ENCODE results near the gene LGALSL. TPM values are rescaled to one million over a fixed set of nuclear protein-coding genes. Genes with fewer than 3 reads are reported as not detected.

LGALSL gene
- total and polyA plus RNA-seq, 4 experiments from 2014 or later = 0.26 to 0.63 (median 0.29) TPM; not detected in 1

DNA sequence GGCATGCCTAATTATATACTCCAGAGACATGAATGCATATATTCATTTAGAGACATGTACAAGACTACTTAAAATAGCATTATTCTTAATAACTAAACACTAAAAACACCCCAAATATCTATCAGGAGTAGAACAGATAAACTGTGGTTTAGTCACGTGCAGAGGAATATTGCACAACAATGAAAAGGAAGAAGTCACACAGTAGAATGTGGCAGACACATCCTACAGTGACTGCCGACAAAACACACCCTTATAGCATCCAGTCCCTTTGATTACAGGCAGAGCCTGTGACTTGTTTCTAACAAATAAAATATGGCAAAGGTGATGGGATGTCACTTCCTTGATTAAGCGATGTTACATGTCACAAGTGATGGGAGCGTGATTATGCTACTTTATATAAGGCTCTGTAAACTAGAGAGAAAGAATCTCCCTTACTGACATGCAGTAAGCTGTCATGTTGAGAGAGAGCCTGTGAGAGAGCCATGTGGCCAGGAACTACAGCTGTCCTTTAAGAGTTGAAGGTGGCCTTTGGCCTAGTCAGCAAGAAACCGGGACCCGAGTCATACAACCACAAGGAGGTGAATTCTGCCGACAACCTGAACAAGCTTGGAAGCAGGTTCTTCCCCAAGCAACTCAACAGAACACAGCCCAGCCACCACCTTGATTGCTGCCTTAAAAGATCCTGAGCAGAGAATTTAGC is 39.1 kb upstream of the LGALSL start:
- POLR2A ChIA-PET (ENCODE audit: partially characterized antibody) = no interaction called here
- no peak overlapping the region for H3K4me3 Mint-ChIP-seq
- H3K9me3 Mint-ChIP-seq = no peaks in the 10 kb centered on the region

GRCh38 chr2:64417624-64418023 is 36.3 kb upstream of the LGALSL start:
- H3K4me1 ChIP-seq (ENCODE audit: insufficient read depth, low read length) = no peaks in the 10 kb centered on the region
- no peak overlapping the region for H3K27ac Mint-ChIP-seq
- no peak overlapping the region for H3K4me3 Mint-ChIP-seq
- POLR2A ChIA-PET (ENCODE audit: partially characterized antibody) = no interaction called here
- H3K27ac ChIP-seq (ENCODE audit: low read depth, low read length) = no peak overlapping the region
- no peaks in the 10 kb centered on the region for H3K36me3 ChIP-seq (ENCODE audit: insufficient read depth, low read length)
- no peaks in the 10 kb centered on the region for H3K36me3 Mint-ChIP-seq
- intact Hi-C loops (cut with micrococcal nuclease) = no loop called here
- no peaks in the 10 kb centered on the region for H3K27me3 Mint-ChIP-seq
- CTCF ChIA-PET (ENCODE audit: partially characterized antibody) = no interaction called here
- DNase-seq = no peak
- no peaks in the 10 kb centered on the region for H3K27me3 ChIP-seq (ENCODE audit: insufficient read depth, low read length)
- no peaks in the 10 kb centered on the region for H3K4me1 Mint-ChIP-seq
- H3K4me3 ChIP-seq (ENCODE audit: low read length in 2 of 2) = no peak overlapping the region
- H3K9me3 Mint-ChIP-seq = no peaks in the 10 kb centered on the region
- no peaks in the 10 kb centered on the region for H3K9me3 ChIP-seq (ENCODE audit: control insufficient read depth in 1 of 2, low read length in 2 of 2)

More for the DNA sequence above, 39.1 kb upstream of the LGALSL start:
- H3K36me3 ChIP-seq (ENCODE audit: insufficient read depth, low read length) = no peaks in the 10 kb centered on the region
- H3K27ac ChIP-seq (ENCODE audit: low read depth, low read length) = no peak overlapping the region
- DNase-seq = no peak
- Mint-ChIP-seq H3K36me3 (no peaks in the 10 kb centered on the region), H3K27me3 (no peaks in the 10 kb centered on the region), H3K27ac (no peak overlapping the region), H3K4me1 (no peaks in the 10 kb centered on the region)
- H3K9me3 ChIP-seq (ENCODE audit: control insufficient read depth in 1 of 2, low read length in 2 of 2) = no peaks in the 10 kb centered on the region
- CTCF ChIA-PET (ENCODE audit: partially characterized antibody) = interaction anchor here (0.6 to 1.7 kb wide), 2 partner anchors 73 to 463 kb away, joined by 3 read pairs; no protein-coding TSS in a partner anchor
- H3K4me1 ChIP-seq (ENCODE audit: insufficient read depth, low read length) = no peaks in the 10 kb centered on the region
- intact Hi-C loops (cut with micrococcal nuclease) = no loop called here
- H3K4me3 ChIP-seq (ENCODE audit: low read length in 2 of 2) = no peak overlapping the region
- no peaks in the 10 kb centered on the region for H3K27me3 ChIP-seq (ENCODE audit: insufficient read depth, low read length)

GRCh38 chr2:64419596-64420165 is 34.3 kb upstream of the LGALSL start:
- H3K27me3 Mint-ChIP-seq = no peaks in the 10 kb centered on the region
- H3K4me3 Mint-ChIP-seq = no peak overlapping the region
- H3K9me3 ChIP-seq (ENCODE audit: control insufficient read depth in 1 of 2, low read length in 2 of 2) = no peaks in the 10 kb centered on the region
- H3K27ac Mint-ChIP-seq = no peak overlapping the region
- H3K4me1 ChIP-seq (ENCODE audit: insufficient read depth, low read length) = no peaks in the 10 kb centered on the region
- no peaks in the 10 kb centered on the region for H3K4me1 Mint-ChIP-seq
- intact Hi-C loops (cut with micrococcal nuclease) = no loop called here
- H3K27ac ChIP-seq (ENCODE audit: low read depth, low read length) = no peak overlapping the region
- DNase-seq = no peak
- H3K9me3 Mint-ChIP-seq = no peaks in the 10 kb centered on the region
- ChIA-PET POLR2A (ENCODE audit: partially characterized antibody) (no interaction called here), CTCF (ENCODE audit: partially characterized antibody) (no interaction called here)
- H3K27me3 ChIP-seq (ENCODE audit: insufficient read depth, low read length) = no peaks in the 10 kb centered on the region
- H3K36me3 ChIP-seq (ENCODE audit: insufficient read depth, low read length) = no peaks in the 10 kb centered on the region
- no peaks in the 10 kb centered on the region for H3K36me3 Mint-ChIP-seq
- no peak overlapping the region for H3K4me3 ChIP-seq (ENCODE audit: low read length in 2 of 2)

DNA sequence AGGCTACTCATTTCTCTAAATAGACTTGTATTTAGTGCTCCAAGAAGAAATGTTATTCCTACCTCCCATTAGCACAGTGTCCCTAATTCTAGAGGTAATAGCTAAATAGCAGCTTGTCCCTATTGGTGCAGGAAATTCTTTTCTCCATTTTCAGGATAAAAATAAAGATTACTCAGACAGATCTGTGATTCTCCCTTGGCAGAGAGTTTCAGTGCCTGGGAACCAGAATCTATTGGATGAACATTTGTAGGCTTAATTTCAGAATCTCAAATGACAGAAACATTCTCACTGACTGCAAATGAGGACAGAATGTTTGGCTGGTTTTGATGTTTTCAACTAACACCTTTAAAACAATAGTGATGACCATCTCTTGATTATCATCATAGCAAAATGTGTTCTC is 33.3 kb upstream of the LGALSL start:
- H3K9me3 Mint-ChIP-seq = no peaks in the 10 kb centered on the region
- Histone ChIP-seq H3K27ac (ENCODE audit: low read depth, low read length) (no peak overlapping the region), H3K27me3 (ENCODE audit: insufficient read depth, low read length) (no peaks in the 10 kb centered on the region), H3K4me3 (ENCODE audit: low read length in 2 of 2) (no peak overlapping the region), H3K9me3 (ENCODE audit: control insufficient read depth in 1 of 2, low read length in 2 of 2) (no peaks in the 10 kb centered on the region), H3K36me3 (ENCODE audit: insufficient read depth, low read length) (no peaks in the 10 kb centered on the region), H3K4me1 (ENCODE audit: insufficient read depth, low read length) (no peaks in the 10 kb centered on the region)
- no peak overlapping the region for H3K27ac Mint-ChIP-seq
- DNase-seq = no peak
- intact Hi-C loops (cut with micrococcal nuclease) = no loop called here
- H3K36me3 Mint-ChIP-seq = no peaks in the 10 kb centered on the region
- no peak overlapping the region for H3K4me3 Mint-ChIP-seq
- ChIA-PET CTCF (ENCODE audit: partially characterized antibody) (no interaction called here), POLR2A (ENCODE audit: partially characterized antibody) (no interaction called here)
- H3K27me3 Mint-ChIP-seq = no peaks in the 10 kb centered on the region
- no peaks in the 10 kb centered on the region for H3K4me1 Mint-ChIP-seq

GRCh38 chr2:64421201-64421600 is 32.8 kb upstream of the LGALSL start:
- Histone ChIP-seq H3K36me3 (ENCODE audit: insufficient read depth, low read length) (no peaks in the 10 kb centered on the region), H3K27me3 (ENCODE audit: insufficient read depth, low read length) (no peaks in the 10 kb centered on the region), H3K27ac (ENCODE audit: low read depth, low read length) (no peak overlapping the region), H3K9me3 (ENCODE audit: control insufficient read depth in 1 of 2, low read length in 2 of 2) (no peaks in the 10 kb centered on the region), H3K4me3 (ENCODE audit: low read length in 2 of 2) (no peak overlapping the region), H3K4me1 (ENCODE audit: insufficient read depth, low read length) (no peaks in the 10 kb centered on the region)
- ChIA-PET POLR2A (ENCODE audit: partially characterized antibody) (no interaction called here), CTCF (ENCODE audit: partially characterized antibody) (no interaction called here)
- no peak for DNase-seq
- no peaks in the 10 kb centered on the region for H3K9me3 Mint-ChIP-seq
- no peaks in the 10 kb centered on the region for H3K4me1 Mint-ChIP-seq
- intact Hi-C loops (cut with micrococcal nuclease) = no loop called here
- H3K27me3 Mint-ChIP-seq = no peaks in the 10 kb centered on the region
- H3K4me3 Mint-ChIP-seq = no peak overlapping the region
- H3K27ac Mint-ChIP-seq = no peak overlapping the region
- H3K36me3 Mint-ChIP-seq = no peaks in the 10 kb centered on the region

GRCh38 chr2:64422466-64422865 is 31.5 kb upstream of the LGALSL start:
- intact Hi-C loops (cut with micrococcal nuclease) = no loop called here
- H3K4me3 ChIP-seq (ENCODE audit: low read length in 2 of 2) = no peak overlapping the region
- H3K27me3 Mint-ChIP-seq = no peaks in the 10 kb centered on the region
- no peak overlapping the region for H3K27ac Mint-ChIP-seq
- H3K4me3 Mint-ChIP-seq = no peak overlapping the region
- H3K27ac ChIP-seq (ENCODE audit: low read depth, low read length) = no peak overlapping the region
- CTCF ChIA-PET (ENCODE audit: partially characterized antibody) = no interaction called here
- H3K9me3 ChIP-seq (ENCODE audit: control insufficient read depth in 1 of 2, low read length in 2 of 2) = no peaks in the 10 kb centered on the region
- no peaks in the 10 kb centered on the region for H3K4me1 ChIP-seq (ENCODE audit: insufficient read depth, low read length)
- no peaks in the 10 kb centered on the region for H3K4me1 Mint-ChIP-seq
- H3K36me3 Mint-ChIP-seq = no peaks in the 10 kb centered on the region
- H3K9me3 Mint-ChIP-seq = no peaks in the 10 kb centered on the region
- no peaks in the 10 kb centered on the region for H3K36me3 ChIP-seq (ENCODE audit: insufficient read depth, low read length)
- no peaks in the 10 kb centered on the region for H3K27me3 ChIP-seq (ENCODE audit: insufficient read depth, low read length)
- POLR2A ChIA-PET (ENCODE audit: partially characterized antibody) = no interaction called here
- DNase-seq = no peak

- no peaks in the 10 kb centered on the region for H3K36me3 Mint-ChIP-seq
- no peak overlapping the region for H3K27ac Mint-ChIP-seq
- no peaks in the 10 kb centered on the region for H3K4me1 ChIP-seq (ENCODE audit: insufficient read depth, low read length)
- H3K4me3 ChIP-seq (ENCODE audit: low read length in 2 of 2) = no peak overlapping the region
- H3K36me3 ChIP-seq (ENCODE audit: insufficient read depth, low read length) = no peaks in the 10 kb centered on the region
- H3K27ac ChIP-seq (ENCODE audit: low read depth, low read length) = no peak overlapping the region
- H3K4me3 Mint-ChIP-seq = no peak overlapping the region
- ChIA-PET POLR2A (ENCODE audit: partially characterized antibody) (no interaction called here), CTCF (ENCODE audit: partially characterized antibody) (interaction anchor here (1.0 kb wide), 1 partner anchor 65 kb away, joined by 3 read pairs; no protein-coding TSS in a partner anchor)
- intact Hi-C loops (cut with micrococcal nuclease) = no loop called here
- no peaks in the 10 kb centered on the region for H3K4me1 Mint-ChIP-seq
- no peaks in the 10 kb centered on the region for H3K27me3 ChIP-seq (ENCODE audit: insufficient read depth, low read length)
- H3K27me3 Mint-ChIP-seq = no peaks in the 10 kb centered on the region
- DNase-seq = no peak
- H3K9me3 ChIP-seq (ENCODE audit: control insufficient read depth in 1 of 2, low read length in 2 of 2) = no peaks in the 10 kb centered on the region
- H3K9me3 Mint-ChIP-seq = no peaks in the 10 kb centered on the region
These were observed 30.7 kb upstream of the LGALSL start for GRCh38 chr2:64423303-64423702.
